Thyroid gland (tissue), 4 donors: ENCODE measurements around the gene ANKRD63.

Experiments
- POLR2A ChIP-seq, 2 donors: fragments of 450-650 bp; IDR thresholded peaks; one replicate each; pipeline ENCODE4 v1.6.1; 2017; ENCODE audit warnings: antibody characterized with exemption in 2 of 2, mild to moderate bottlenecking in 2 of 2, moderate library complexity in 1 of 2
- TF ChIP-seq, protein P1 (sequence below), 6 experiments: fragments of 200-600 bp in 3 of 6; fragments of 450-650 bp in 3 of 6; sonication (generic) in 3 of 6; IDR thresholded peaks; one replicate each; pipeline ENCODE4 v1.5.1; 2016 to 2019; ENCODE audit warnings: antibody characterized with exemption in 6 of 6, mild to moderate bottlenecking in 2 of 6, inconsistent platforms in 1 of 6, moderate library complexity in 1 of 6

DNA sequence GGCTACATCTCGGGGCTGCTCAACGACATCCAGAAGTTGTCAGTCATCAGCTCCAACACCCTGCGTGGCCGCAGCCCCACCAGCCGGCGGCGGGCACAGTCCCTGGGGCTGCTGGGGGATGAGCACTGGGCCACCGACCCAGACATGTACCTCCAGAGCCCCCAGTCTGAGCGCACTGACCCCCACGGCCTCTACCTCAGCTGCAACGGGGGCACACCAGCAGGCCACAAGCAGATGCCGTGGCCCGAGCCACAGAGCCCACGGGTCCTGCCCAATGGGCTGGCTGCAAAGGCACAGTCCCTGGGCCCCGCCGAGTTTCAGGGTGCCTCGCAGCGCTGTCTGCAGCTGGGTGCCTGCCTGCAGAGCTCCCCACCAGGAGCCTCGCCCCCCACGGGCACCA lies 17.0 kb downstream of the ANKRD63 start:
- TF ChIP-seq POLR2A (IDR thresholded peaks at IDR 0.05): no peak
- TF ChIP-seq, protein P1, sequence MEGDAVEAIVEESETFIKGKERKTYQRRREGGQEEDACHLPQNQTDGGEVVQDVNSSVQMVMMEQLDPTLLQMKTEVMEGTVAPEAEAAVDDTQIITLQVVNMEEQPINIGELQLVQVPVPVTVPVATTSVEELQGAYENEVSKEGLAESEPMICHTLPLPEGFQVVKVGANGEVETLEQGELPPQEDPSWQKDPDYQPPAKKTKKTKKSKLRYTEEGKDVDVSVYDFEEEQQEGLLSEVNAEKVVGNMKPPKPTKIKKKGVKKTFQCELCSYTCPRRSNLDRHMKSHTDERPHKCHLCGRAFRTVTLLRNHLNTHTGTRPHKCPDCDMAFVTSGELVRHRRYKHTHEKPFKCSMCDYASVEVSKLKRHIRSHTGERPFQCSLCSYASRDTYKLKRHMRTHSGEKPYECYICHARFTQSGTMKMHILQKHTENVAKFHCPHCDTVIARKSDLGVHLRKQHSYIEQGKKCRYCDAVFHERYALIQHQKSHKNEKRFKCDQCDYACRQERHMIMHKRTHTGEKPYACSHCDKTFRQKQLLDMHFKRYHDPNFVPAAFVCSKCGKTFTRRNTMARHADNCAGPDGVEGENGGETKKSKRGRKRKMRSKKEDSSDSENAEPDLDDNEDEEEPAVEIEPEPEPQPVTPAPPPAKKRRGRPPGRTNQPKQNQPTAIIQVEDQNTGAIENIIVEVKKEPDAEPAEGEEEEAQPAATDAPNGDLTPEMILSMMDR (IDR thresholded peaks at IDR 0.05): no peak
